Stimulated activated naive CD8-positive, alpha-beta T cell treated with anti-CD3 and anti-CD28 coated beads, Interleukin-15, Interleukin-2, amounts not matched to agents 100 U/mL and 50 U/mL, for 24 hours (primary cell): Measurements from ENCODE around the gene CD300LD.
A peak's percentile ranks its signal among the peaks of the same experiment; 100 is the strongest.
"Not testable (repeated sequence)": the region's sequence is repeated elsewhere in the genome, so short reads cannot be mapped to it uniquely, and the experiment has no call there.

Experiments
- ATAC-seq: fragments of 150-1000 bp; cut with Tn5 transposase; one replicate; pipeline ENCODE4 v1.10.0; 2021
- DNase-seq: peaks from one replicate; pipeline ENCODE4 v3.0.0; 2021

Gene CD300LD

DNA sequence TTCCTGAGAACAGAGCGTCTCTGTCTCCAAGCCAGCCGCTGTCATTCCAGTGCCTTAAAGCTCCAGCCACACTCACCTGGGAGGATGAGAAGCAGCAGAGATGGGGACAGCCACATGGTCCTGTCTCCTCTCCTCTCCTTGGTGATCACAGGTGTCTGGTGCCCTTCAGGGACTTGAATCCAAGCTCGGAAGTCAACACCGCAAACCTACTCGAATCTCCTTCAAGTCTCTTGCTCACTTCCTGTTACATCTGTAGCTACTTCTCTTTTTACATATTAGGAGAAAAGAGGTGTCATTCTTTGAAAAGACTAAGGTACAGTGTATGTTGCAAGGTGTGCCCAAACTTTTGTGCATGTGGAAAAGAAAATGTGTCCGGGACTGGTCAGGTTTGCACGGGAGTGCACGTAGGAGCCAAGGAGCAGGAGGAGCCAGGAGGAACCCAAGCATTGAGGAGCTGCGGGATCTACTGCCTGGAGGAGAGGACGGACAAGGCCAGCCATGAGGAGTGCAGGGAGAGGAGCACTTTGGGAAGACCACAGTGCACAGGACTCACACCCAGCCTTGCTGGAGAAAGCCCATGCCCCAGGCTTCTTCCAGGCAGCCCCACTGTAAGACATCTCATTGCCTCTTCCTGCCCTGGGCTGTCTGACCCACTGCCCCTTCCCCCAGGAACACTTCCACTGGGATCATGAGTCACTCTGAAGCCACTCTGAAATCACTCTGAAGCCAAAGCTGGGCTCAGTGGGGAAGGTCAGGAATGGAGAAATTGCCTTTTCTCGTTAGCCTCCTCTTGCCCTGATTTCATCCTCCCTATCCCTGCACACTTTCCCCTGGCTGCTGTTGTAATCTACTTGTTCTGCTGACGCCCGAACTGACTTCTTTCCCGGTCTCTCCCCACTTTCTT lies at the start of gene CD300LD:
Gene CD300LD, minus strand, starts transcription at position 197 of the 904 bp plus-strand sequence. Its CDS starts 81 bp downstream, at position 116.
- ATAC-seq (no peak), DNase-seq (no peak)

DNA sequence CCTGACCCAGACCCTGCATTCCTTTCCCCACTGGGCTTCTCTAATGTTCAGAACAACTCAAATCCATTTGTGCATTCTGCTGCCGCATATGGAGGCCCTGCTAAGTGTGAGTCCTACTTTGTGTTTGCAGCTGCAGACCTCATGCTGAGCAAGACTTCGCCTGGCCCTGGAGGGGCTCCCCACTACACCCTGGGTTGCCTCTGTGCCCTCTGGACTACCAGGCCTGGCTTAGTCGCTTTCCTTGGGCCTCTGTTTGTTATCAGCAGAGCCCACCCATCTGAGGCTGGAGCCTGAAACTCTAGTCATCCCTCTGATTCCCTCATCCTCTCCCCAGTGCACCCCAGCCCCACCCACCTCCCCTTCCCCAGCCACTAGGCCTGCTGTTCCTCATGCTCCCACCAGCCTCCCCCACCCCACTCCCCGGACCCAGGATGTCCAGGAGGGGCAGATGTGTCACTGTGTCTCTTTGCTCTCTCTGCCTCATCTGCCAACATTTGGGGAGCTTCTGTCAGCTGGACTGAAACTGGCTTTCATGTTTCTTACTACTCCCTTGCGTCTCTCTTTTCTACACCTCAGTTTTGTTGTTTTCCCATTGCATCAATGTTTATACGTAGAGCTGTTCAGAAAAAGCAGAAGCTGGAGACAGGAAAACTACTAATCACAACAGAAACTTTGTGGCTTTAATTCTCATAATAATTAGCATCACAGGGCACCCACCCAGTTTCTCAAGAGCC lies 49.3 kb upstream of the CD300LD start:
- ATAC-seq, result no peak
- DNase-seq, result no peak

DNA sequence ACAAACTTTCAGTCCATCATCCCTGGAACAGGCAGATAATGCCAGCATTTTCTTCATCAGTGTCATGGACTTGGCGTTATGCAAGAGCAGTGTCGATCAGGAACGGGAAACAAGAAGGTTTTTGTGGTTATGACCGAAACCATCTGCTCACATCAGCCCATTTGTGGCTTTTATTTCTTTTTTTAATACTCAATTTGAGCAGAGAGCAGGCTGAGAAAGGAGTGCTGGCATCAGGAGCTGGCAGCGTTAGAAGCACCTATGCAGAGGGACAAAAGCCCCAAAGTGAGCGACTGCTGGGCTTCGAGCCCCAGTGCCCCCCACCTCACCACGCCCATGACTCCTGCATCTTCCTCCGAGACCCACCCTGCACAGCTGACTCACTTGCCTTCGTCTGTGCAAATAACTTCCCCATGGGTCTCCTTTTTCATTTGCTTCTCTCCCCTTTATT lies 47.6 kb upstream of the CD300LD start:
- ATAC-seq (peak; percentile 51), DNase-seq (no peak)

DNA sequence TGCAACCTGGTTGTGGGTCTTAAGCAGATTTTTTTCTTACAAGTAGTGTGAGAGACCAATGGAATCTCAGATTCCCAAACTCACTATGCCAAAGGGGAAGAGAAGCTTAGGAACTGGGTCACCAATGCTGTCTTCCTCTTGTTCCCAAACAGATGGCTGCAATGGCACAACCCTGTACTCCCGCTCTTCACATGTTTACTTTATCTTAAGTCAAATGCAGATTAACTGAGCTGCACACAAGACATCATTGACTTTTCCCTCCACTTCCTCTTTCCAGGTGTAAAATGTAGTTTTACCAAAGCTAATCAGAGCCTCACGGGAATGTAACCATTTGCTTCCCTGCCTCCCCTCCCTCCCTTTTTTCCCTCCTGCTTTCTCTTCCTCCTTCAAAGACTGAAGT lies 45.8 kb upstream of the CD300LD start:
- ATAC-seq (no peak), DNase-seq (no peak)

DNA sequence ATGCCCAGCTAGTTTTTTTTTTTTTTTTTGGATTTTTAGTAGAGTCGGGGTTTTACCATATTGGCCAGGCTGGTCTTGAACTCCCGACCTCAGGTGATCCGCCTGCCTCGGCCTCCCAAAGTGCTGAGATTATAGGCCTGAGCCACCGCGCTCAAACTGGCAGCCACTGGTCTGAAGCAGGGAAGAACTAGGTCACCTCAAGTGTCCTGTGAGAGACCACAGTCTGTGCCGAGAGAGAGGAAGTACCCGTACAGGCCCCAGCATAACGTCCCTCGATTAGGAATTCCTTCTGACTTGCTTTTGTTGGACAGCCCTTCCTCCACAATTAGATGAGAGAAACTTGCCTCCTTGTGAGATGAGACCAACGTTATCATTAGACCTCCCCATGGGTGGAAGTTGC lies 45.2 kb upstream of the CD300LD start:
- DNase-seq, result no peak
- ATAC-seq, result no peak

DNA sequence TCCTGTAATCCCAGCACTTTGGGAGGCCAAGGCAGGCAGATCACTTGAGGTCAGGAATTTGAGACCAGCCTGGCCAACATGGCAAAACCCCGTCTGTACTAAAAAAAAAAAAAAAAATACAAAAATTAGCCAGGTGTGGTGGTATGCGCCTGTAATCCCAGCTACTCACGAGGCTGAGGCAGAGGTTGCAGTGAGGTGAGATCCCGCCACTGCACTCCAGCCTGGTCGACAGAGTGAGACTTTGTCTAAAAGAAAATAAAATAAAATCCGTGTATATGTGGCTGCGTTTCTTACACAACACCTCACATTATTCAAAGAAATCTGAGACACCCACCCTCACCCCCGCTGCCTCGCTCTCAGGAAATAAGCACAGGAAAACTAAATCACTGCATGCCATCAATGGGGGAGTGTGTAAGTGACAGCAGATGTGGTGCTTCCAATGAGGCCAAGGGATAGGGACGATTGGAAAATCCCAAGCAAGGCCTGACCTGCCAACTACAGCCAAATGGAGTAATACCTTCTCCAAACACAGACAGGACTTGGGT lies 44.5 kb upstream of the CD300LD start:
- DNase-seq, ATAC-seq: not testable (repeated sequence)

DNA sequence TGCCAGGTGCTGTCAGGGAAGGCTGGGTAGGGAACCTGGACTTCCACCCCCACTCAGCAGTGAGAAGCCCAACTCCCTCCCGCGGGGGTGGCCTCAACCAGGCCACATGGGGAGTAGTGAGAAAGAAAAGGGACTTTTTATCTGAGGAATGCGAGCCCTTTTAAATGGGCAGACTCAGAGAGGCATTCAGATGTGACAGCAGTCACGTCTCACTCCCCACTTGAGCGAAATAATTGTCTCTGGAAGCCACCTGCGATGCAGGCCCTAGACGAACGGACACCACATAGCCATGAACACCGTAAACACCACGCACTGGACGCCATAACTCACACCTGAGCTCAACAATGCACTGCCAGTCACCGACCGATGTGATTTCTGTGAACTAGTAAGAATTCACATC lies 43.3 kb upstream of the CD300LD start:
- no peak for ATAC-seq
- no peak for DNase-seq

DNA sequence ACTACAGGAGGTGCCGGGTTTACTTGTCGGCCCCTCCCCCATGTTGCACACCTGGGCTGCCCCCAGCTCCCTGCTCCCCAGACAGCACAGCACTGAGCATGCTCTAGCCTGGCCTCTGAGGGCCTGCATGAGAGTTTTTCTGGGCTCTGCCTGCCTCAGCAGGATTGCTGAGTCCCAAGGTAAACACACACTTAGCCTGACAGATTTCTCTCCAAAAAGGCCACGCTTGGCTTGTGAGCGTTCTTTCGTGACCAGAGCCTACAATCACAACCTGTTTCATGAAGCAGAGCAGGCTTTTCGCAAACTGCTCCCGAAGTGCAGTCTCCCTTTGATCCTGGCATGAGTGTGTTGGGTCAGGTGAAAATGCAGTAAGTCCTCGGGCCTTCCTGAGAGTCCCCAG lies 41.2 kb upstream of the CD300LD start:
- ATAC-seq, result no peak

DNA sequence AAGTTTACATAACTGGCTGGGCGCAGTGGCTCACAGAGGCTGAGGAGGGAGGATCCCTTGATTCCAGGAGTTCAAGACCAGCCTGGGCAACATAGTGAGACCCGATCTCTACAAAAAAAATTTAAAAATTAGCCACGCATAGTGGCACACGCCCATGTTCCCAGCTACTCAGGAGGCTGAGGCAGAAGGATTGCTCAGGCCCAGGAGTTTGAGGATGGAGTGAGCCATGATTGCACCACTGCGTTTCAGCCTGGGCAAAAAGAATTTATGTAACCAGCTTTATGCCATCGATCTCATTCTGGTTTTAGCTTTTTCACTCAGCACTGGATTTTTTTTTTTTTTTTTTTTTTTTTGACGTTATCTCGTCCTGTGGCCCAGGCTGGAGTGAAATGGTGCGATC lies 40.5 kb upstream of the CD300LD start:
- ATAC-seq, result no peak
- DNase-seq, result no peak

More for the DNA sequence above, 41.2 kb upstream of the CD300LD start:
- no peak for DNase-seq

DNA sequence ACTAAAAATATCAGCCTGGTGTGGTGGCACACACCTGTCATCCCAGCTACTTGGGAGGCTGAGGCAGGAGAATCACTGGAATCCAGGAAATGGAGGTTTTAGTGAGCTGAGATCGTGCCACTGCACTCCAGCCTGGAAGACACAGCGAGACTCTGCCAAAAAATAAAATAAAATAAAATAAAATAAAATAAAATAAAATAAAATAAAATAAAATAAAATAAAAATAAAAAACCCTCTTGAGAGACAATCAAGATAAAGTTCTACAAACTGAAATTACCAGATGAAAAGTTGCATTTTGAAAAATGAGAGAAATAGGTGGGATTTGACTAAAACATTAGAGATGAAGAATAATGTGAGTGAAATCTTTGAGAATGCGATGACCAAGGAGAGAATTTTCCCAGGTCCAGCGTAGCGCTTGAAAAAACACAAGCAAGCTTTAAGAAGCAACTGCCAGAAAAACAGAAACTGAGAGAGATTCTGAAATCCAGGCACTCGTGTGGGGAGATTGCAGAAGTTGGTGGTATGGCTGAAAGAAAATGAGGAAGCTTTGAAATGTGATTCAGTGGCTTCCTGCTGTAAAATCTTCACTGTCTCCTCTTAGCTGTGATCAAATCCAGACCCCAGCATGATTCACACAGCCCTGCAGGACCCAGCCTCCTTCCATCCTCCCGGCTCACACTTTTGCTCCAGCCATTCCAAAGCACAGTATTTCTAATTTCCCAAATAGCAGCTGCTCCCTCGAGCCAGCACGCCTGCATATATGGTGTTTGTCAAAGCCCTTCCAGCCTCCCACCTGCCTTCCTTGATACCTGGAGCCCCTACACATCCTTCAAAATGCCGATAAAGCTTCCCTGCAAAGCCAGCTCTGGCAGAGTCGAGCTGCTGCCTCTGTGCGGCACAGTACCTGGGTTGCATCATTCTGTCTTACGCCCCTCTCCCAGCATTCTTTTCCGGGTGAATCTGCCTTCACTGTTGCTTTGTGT lies 39.7 kb upstream of the CD300LD start:
- DNase-seq (no peak), ATAC-seq (no peak)

DNA sequence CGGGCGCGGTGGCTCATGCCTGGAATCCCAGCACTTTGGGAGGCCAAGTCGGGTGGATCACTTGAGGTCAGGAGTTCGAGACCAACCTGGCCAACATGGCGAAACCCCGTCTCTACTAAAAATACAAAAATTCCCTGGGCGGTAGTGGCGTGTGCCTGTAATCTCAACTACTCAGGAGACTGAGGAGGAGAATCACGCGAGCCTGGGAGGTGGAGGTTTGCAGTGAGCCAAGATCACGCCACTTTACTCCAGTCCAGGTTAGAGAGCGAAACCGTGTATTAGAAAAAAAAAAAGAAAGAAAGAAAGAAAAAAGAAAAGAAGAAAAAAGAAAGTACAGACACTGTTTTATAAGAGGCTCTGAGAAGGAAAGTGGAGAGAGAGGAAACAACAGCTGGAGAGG lies 38.2 kb upstream of the CD300LD start:
- ATAC-seq, DNase-seq: not testable (repeated sequence)

DNA sequence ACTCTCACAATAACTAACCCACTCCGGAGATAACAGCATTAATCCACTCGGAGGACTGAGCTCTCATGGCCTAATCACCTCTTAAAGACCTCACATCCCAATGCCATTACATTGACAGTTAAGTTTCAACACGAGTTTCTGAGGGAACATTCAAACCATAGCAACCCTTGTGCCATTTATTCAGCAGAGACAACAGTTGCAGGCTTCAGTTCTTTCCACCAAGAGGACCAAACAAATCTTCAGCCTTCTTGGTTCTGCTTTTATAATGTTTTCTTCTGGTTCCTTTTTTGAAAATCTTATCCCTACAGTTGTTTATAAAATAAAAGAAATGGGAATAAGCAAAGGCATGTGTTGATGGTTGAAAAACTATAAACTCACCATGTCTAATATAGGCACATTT lies 33.6 kb upstream of the CD300LD start:
- ATAC-seq (no peak), DNase-seq (no peak)

DNA sequence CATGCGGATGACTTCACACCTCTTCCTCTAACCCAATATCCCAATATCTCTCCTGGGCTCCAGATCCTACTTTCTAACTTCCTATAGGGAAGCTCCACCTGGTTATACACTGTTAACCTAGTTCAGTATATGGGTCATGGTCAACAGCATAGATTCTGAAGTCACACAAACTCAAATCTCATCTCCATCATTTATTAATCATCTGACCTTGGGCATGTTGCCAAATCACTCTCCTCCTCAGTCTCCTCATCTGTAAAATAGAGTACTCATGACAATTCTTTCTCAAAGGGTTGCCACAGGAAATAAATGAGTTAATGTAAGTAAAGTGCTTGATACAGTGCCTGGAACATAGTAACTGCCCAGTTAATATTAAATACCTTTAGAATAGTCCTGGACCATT lies 32.0 kb upstream of the CD300LD start:
- ATAC-seq, result no peak
- DNase-seq, result no peak

DNA sequence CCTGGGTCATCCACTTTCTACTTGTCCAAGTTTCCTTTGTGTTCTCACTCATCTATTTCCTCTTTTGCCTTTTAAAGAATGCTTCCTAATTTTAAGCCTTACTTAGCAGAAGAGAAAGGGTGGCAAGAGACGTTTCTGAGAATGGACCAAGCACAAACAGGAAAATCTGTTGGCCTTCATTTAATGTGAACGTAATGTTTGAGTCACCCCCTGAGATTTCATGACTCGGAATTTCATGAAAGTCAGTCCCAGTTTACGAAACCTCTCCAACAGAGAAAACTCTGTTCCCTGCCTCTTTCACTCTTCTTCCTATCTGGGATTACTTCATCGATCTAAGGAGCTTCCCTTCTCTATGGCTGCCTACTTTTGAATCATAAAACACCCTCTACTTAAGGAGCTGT lies 31.6 kb upstream of the CD300LD start, which contains the start of gene CD300E:
Gene CD300E, minus strand, starts transcription at position 46 of the 401 bp plus-strand sequence. CDS start 117 bp downstream, outside the sequence.
- DNase-seq (no peak), ATAC-seq (no peak)

DNA sequence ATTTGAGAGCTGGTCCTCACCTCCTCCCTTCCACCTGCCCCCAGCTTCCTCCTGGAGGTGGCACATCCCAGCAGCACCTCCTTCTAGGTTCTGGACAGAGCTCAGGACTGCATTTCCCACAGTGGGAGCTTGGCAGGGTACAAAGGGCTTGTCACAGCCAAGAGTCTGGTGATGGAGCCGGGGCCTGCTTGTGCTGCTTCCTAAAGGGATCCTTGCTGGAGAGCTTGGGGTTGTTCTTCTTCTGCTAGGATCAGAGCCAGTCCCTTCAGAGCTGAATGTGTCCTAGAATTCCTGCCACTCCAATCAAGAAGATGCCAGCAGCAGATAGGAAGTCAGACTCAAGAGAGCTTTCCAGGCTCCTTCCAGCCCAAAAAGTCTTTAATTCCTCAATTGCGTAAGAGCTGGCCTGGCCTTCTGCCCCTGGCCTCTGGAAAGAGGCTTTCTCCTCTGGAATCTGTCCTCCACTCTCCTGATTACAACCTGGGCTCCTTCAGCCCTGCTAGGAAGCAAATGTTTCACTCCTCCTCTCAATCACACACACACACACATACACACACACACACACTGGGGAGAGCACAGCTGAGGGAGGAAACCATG lies 27.1 kb upstream of the CD300LD start:
- ATAC-seq (no peak), DNase-seq (no peak)

DNA sequence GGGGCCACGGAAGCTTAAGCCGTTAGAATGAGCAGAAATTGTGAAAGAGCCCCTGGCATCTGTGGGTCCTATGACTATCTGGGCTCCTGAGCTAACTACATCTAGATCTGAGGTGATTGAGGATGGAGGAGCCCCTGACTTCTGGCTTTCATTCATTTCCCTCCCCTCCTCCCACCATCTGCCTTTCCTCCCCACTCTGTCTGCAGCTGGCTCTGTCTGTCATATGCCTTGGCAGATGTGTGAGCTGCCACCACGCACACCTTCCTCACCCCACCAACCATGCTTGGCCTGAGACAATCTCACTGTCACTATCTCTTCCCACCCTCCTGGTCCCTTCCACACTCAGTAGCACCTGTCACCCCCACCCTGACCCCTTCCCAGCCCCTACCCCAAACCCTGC lies 26.4 kb upstream of the CD300LD start:
- DNase-seq, result no peak
- ATAC-seq, result no peak

DNA sequence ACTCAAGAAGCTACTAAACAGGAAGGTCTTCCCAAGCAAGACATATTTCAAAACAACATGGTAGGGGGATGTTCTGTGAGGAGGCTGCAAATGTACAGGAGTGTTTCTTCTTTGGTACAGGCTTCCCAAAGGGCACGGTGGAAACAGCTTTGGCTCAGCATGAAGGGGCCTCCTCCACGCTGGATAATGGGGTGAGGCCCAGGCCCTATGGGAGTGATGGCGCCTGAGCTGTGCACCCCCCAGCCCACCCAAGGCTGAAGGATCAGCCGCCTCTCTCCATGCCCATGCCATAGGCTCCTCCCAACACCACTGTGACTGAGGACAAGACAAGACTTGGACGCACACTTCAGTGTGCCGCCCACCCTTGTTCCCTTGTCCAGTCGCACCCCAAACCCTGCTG lies 24.6 kb upstream of the CD300LD start:
- ATAC-seq (no peak), DNase-seq (no peak)

DNA sequence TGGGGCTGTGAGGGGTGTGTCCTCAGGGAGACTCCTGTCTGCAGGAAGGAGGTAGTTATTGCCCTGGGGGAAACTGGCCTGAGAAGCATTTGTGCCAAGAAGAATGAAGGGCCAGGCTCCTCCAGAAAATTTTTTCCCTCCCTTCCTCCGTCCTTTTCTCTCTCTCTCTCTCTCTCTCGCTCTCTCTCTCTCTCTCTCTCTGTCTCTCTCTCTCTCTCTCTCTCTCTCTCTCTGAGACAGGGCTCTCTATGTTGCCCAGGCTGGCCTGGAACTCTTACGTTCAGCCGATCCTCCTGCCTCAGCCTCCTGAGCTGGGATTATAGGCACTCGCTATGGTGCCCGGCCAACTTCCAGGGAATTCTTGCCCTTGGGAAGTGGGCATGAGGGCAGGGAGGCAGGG lies 20.0 kb upstream of the CD300LD start:
- ATAC-seq (no peak), DNase-seq (no peak)

DNA sequence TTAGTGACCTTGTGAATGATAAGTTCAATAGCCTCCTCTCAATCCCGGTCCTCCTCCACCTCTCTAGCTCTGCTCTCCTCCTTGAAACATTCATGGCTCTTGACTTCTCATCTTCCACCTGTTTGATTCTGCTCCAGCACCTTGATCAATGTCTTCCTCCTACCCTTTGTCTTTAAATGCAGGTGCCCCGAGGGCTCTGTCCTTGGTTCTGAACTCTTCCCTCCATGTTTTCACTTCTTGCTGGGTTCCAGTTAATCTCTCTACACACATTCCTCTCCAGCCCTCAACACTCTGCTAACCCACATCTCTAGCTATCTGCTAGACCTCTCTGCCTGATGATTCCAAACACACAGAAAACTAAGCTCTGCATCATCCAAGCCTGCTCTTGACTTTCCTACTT lies 18.0 kb upstream of the CD300LD start:
- no peak for DNase-seq
- ATAC-seq, result no peak

DNA sequence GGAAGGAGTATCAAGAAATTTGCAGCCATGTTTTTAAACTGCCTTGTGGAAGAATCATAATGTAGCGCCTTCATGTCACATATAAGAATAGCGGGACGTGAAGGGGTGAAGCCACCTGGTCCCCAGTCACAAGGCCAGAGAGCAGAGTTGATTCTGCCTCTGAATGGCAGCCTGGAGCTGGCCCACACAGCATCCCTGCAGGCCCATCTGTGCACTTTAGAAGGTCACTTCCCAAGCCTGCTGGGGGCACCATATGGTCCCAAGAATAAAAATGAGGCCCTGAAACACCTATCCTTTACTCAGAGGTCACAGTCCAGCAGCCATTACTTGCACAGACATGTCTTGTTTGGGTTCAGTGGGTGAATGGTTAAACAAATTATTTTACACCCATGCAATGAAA lies 16.4 kb upstream of the CD300LD start:
- no peak for DNase-seq
- ATAC-seq, result no peak

DNA sequence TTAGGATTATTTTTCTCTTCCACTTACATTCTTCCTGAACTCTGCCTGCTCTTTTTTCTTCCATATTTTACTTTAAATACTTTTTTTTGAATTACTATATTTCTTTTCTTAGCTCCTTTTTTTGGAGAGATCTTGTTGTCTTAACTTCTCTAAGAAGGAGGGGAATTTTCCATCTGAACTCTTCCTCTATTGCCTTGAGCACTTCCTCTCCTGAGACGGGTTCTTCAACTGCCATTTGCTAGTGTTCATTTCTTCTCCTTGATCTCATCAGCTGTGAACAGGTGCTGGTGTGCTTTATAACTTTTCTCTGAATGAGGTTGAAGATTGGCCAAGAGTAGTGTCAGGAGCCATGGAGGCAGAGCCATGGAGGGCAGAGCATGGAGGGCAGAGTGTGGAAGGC lies 15.1 kb upstream of the CD300LD start:
- ATAC-seq (no peak), DNase-seq (no peak)
